Measurements from ENCODE around the gene SARS1.
A peak's percentile ranks its signal among the peaks of the same experiment; 100 is the strongest.
"Not testable (repeated sequence)": the region's sequence is repeated elsewhere in the genome, so short reads cannot be mapped to it uniquely, and the experiment has no call there.

Gene SARS1

GRCh38 chr1:109213824-109214693 is at the start of gene SARS1:
Gene SARS1 (plus strand): TSS chr1:109213918. CDS start chr1:109213993, 75 bp downstream.
- DNase-seq, result peak; percentile 88

GRCh38 chr1:109164538-109164937 is 49.2 kb upstream of the SARS1 start:
- no peak for DNase-seq

GRCh38 chr1:109167001-109167506 is 46.7 kb upstream of the SARS1 start:
- DNase-seq, result no peak

- DNase-seq, result no peak
These were observed 43.5 kb upstream of the SARS1 start for GRCh38 chr1:109170035-109170764.

GRCh38 chr1:109171646-109172045 is 42.1 kb upstream of the SARS1 start:
- DNase-seq, result no peak

- DNase-seq, result not testable (repeated sequence)
These were observed 37.4 kb upstream of the SARS1 start for GRCh38 chr1:109176349-109176748.

GRCh38 chr1:109180715-109181084 is 33.0 kb upstream of the SARS1 start:
- not testable (repeated sequence) for DNase-seq

GRCh38 chr1:109181085-109181806 is 32.5 kb upstream of the SARS1 start:
- no peak for DNase-seq

GRCh38 chr1:109181807-109182163 is 31.9 kb upstream of the SARS1 start:
- DNase-seq, result no peak

- no peak for DNase-seq
These were observed 30.5 kb upstream of the SARS1 start for GRCh38 chr1:109183058-109183738.

- DNase-seq, result no peak
These were observed 29.0 kb upstream of the SARS1 start for GRCh38 chr1:109184687-109185086.

GRCh38 chr1:109185357-109185756 is 28.4 kb upstream of the SARS1 start:
- DNase-seq, result no peak

GRCh38 chr1:109185990-109186732 is 27.6 kb upstream of the SARS1 start:
- DNase-seq, result no peak

- DNase-seq, result no peak
These were observed 27.0 kb upstream of the SARS1 start for GRCh38 chr1:109186733-109187086.

GRCh38 chr1:109187127-109187526 is 26.6 kb upstream of the SARS1 start:
- no peak for DNase-seq

- DNase-seq, result no peak
These were observed 25.5 kb upstream of the SARS1 start for GRCh38 chr1:109188200-109188599.

- DNase-seq, result no peak
These were observed 24.9 kb upstream of the SARS1 start for GRCh38 chr1:109188781-109189180.

GRCh38 chr1:109190189-109190588 is 23.5 kb upstream of the SARS1 start:
- DNase-seq, result no peak

GRCh38 chr1:109191377-109191776 is 22.3 kb upstream of the SARS1 start:
- DNase-seq, result no peak

- no peak for DNase-seq
These were observed 21.8 kb upstream of the SARS1 start for GRCh38 chr1:109191891-109192290.

GRCh38 chr1:109192433-109192832 is 21.3 kb upstream of the SARS1 start:
- DNase-seq, result no peak
